Activated CD8-positive, alpha-beta memory T cell treated with anti-CD3 and anti-CD28 coated beads, Interleukin-2, amount 10 ng/mL, durations not matched to agents 7 days and 5 days (primary cell): ENCODE results near the gene MPP7. TPM values are rescaled to one million over a fixed set of nuclear protein-coding genes. Genes with fewer than 3 reads are reported as not detected.
"Not testable (repeated sequence)": the region's sequence is repeated elsewhere in the genome, so short reads cannot be mapped to it uniquely, and the experiment has no call there.

Experiments
- ATAC-seq: fragments of 150-1000 bp; cut with Tn5 transposase; one replicate; pipeline ENCODE4 v1.10.0; 2021; ENCODE audit warnings: moderate library complexity
- CTCF ChIA-PET: fragments of 350-600 bp; sonication (Branson Sonifier 250); formaldehyde crosslinking; loops from one replicate; lab custom pipeline; 2021; ENCODE audit warnings: antibody characterized with exemption; lab: Charles Lee
- DNase-seq: peaks from one replicate; pipeline ENCODE4 v3.0.0-alpha.2; 2020
- H3K27ac Mint-ChIP-seq: one replicate; pipeline ENCODE4 v1.8.0; 2021; ENCODE audit warnings: mild to moderate bottlenecking, mixed read lengths
- H3K27me3 Mint-ChIP-seq: one replicate; pipeline ENCODE4 v1.8.0; 2021; ENCODE audit warnings: mixed read lengths
- H3K36me3 Mint-ChIP-seq: one replicate; pipeline ENCODE4 v1.8.0; 2021; ENCODE audit warnings: mild to moderate bottlenecking, mixed read lengths
- H3K4me1 Mint-ChIP-seq: one replicate; pipeline ENCODE4 v1.8.0; 2021; ENCODE audit warnings: mixed read lengths
- H3K4me3 Mint-ChIP-seq: one replicate; pipeline ENCODE4 v1.8.0; 2021; ENCODE audit warnings: mild to moderate bottlenecking, moderate library complexity, mixed read lengths
- H3K9me3 Mint-ChIP-seq: one replicate; pipeline ENCODE4 v1.8.0; 2022; ENCODE audit warnings: low read depth, mixed read lengths
- total RNA-seq, 2 experiments: library from RNA; stranded (reverse); gene quantifications; one replicate each; pipeline ENCODE4 v1.2.3, GENCODE V29; 2021

MPP7 gene
- total RNA-seq, result 1 to 10 TPM; 1.4 to 3.7 TPM

- DNase-seq (peak; percentile 96), ATAC-seq (peak; percentile 98)
- H3K27me3 Mint-ChIP-seq, result peaks cover 32% of the 10 kb centered on the region
- H3K27ac Mint-ChIP-seq, result peak within 1 kb of the TSS; percentile 72
- CTCF ChIA-PET, result interaction anchor here (0.6 to 10.0 kb wide), 22 partner anchors 9 to 765 kb away, joined by 3 to 111 read pairs (median 4); no protein-coding TSS in a partner anchor
- H3K9me3 Mint-ChIP-seq, result no peaks in the 10 kb centered on the region
- peaks cover 30% of the 10 kb centered on the region for H3K4me1 Mint-ChIP-seq
- H3K4me3 Mint-ChIP-seq, result peak within 1 kb of the TSS; percentile 88
- H3K36me3 Mint-ChIP-seq, result no peaks in the 10 kb centered on the region
Observed at GRCh38 chr10:28302638-28303488, at the start of gene MPP7. MPP7 (minus strand) TSS chr10:28303064; CDS start chr10:28238604, 64,460 bp downstream.

GRCh38 chr10:28349892-28350291 is 47.0 kb upstream of the MPP7 start:
- CTCF ChIA-PET, result interaction anchor here (0.7 to 2.2 kb wide), 3 partner anchors 16 to 420 kb away, joined by 3 to 6 read pairs (median 3); no protein-coding TSS in a partner anchor
- ATAC-seq (no peak), DNase-seq (no peak)
- Mint-ChIP-seq H3K4me1 (no peaks in the 10 kb centered on the region), H3K4me3 (no peak overlapping the region), H3K36me3 (peaks cover 11% of the 10 kb centered on the region), H3K27ac (no peak overlapping the region), H3K9me3 (peaks cover 5% of the 10 kb centered on the region), H3K27me3 (no peaks in the 10 kb centered on the region)

- Mint-ChIP-seq H3K27me3 (peaks cover 8% of the 10 kb centered on the region), H3K36me3 (peaks cover 19% of the 10 kb centered on the region), H3K4me3 (no peak overlapping the region), H3K4me1 (peaks cover 6% of the 10 kb centered on the region), H3K9me3 (peaks cover 11% of the 10 kb centered on the region), H3K27ac (no peak overlapping the region)
- DNase-seq (no peak), ATAC-seq (no peak)
- CTCF ChIA-PET, result interaction anchor here (1.0 to 1.4 kb wide), 2 partner anchors 37 to 93 kb away, joined by 3 read pairs; no protein-coding TSS in a partner anchor
Observed at GRCh38 chr10:28343987-28344895, 41.4 kb upstream of the MPP7 start.

GRCh38 chr10:28343252-28343651 is 40.4 kb upstream of the MPP7 start:
- Mint-ChIP-seq H3K27me3 (peaks cover 11% of the 10 kb centered on the region), H3K36me3 (peaks cover 19% of the 10 kb centered on the region), H3K4me3 (no peak overlapping the region), H3K27ac (no peak overlapping the region), H3K9me3 (peaks cover 11% of the 10 kb centered on the region), H3K4me1 (peaks cover 6% of the 10 kb centered on the region)
- ATAC-seq, result no peak
- CTCF ChIA-PET, result interaction anchor here (1.4 kb wide), 1 partner anchor 38 kb away, joined by 3 read pairs; no protein-coding TSS in a partner anchor
- no peak for DNase-seq

GRCh38 chr10:28341679-28342078 is 38.8 kb upstream of the MPP7 start:
- DNase-seq, CTCF ChIA-PET, H3K4me3 Mint-ChIP-seq, H3K9me3 Mint-ChIP-seq, H3K27ac Mint-ChIP-seq, ATAC-seq: not testable (repeated sequence)
- Mint-ChIP-seq H3K4me1 (peaks cover 11% of the 10 kb centered on the region), H3K36me3 (peaks cover 14% of the 10 kb centered on the region), H3K27me3 (peaks cover 18% of the 10 kb centered on the region)

- ATAC-seq, result no peak
- Mint-ChIP-seq H3K4me3 (no peak overlapping the region), H3K36me3 (peaks cover 2% of the 10 kb centered on the region), H3K27me3 (peaks cover 6% of the 10 kb centered on the region), H3K27ac (peak overlapping the region; percentile 63), H3K4me1 (peaks cover 57% of the 10 kb centered on the region), H3K9me3 (no peaks in the 10 kb centered on the region)
- CTCF ChIA-PET, result interaction anchor here (1.8 to 7.3 kb wide), 3 partner anchors 30 to 49 kb away, joined by 7 to 51 read pairs (median 29); partner anchors contain the start of gene MPP7
- DNase-seq, result no peak
Observed at GRCh38 chr10:28332726-28333125, 29.9 kb upstream of the MPP7 start.

- H3K9me3 Mint-ChIP-seq, result no peaks in the 10 kb centered on the region
- ATAC-seq (no peak), DNase-seq (no peak)
- H3K4me1 Mint-ChIP-seq, result peaks cover 57% of the 10 kb centered on the region
- H3K27ac Mint-ChIP-seq, result peak overlapping the region; percentile 50
- H3K4me3 Mint-ChIP-seq, result no peak overlapping the region
- CTCF ChIA-PET, result interaction anchor here (1.2 to 7.3 kb wide), 4 partner anchors 29 to 50 kb away, joined by 3 to 51 read pairs (median 18); partner anchors contain the start of gene MPP7
- no peaks in the 10 kb centered on the region for H3K27me3 Mint-ChIP-seq
- H3K36me3 Mint-ChIP-seq, result peaks cover 2% of the 10 kb centered on the region
Observed at GRCh38 chr10:28331841-28332240, 29.0 kb upstream of the MPP7 start.

- Mint-ChIP-seq H3K9me3 (no peaks in the 10 kb centered on the region), H3K4me1 (peaks cover 55% of the 10 kb centered on the region), H3K27ac (peak overlapping the region; percentile 43), H3K27me3 (no peaks in the 10 kb centered on the region), H3K36me3 (peaks cover 2% of the 10 kb centered on the region), H3K4me3 (no peak overlapping the region)
- CTCF ChIA-PET, result interaction anchor here (1.2 to 7.3 kb wide), 4 partner anchors 28 to 63 kb away, joined by 3 to 51 read pairs (median 5); partner anchors contain the start of gene MPP7
- DNase-seq (no peak), ATAC-seq (no peak)
Observed at GRCh38 chr10:28331066-28331465, 28.2 kb upstream of the MPP7 start.

- Mint-ChIP-seq H3K4me3 (no peak overlapping the region), H3K36me3 (no peaks in the 10 kb centered on the region), H3K4me1 (peaks cover 36% of the 10 kb centered on the region), H3K27ac (no peak overlapping the region), H3K27me3 (no peaks in the 10 kb centered on the region), H3K9me3 (no peaks in the 10 kb centered on the region)
- CTCF ChIA-PET, result interaction anchor here (0.9 to 2.1 kb wide), 6 partner anchors 9 to 87 kb away, joined by 3 to 14 read pairs (median 4); partner anchors contain the start of gene MPP7
- ATAC-seq (no peak), DNase-seq (no peak)
Observed at GRCh38 chr10:28328346-28328745, 25.5 kb upstream of the MPP7 start.

- H3K9me3 Mint-ChIP-seq, result no peaks in the 10 kb centered on the region
- H3K27me3 Mint-ChIP-seq, result no peaks in the 10 kb centered on the region
- no peak overlapping the region for H3K4me3 Mint-ChIP-seq
- no peak for DNase-seq
- CTCF ChIA-PET, result interaction anchor here (0.9 to 2.1 kb wide), 4 partner anchors 8 to 54 kb away, joined by 3 to 14 read pairs (median 4); partner anchors contain the start of gene MPP7
- peaks cover 29% of the 10 kb centered on the region for H3K4me1 Mint-ChIP-seq
- no peak for ATAC-seq
- no peaks in the 10 kb centered on the region for H3K36me3 Mint-ChIP-seq
- H3K27ac Mint-ChIP-seq, result no peak overlapping the region
Observed at GRCh38 chr10:28327491-28327880, 24.6 kb upstream of the MPP7 start.

- ATAC-seq, result no peak
- Mint-ChIP-seq H3K27ac (no peak overlapping the region), H3K4me1 (peaks cover 24% of the 10 kb centered on the region), H3K9me3 (no peaks in the 10 kb centered on the region), H3K4me3 (no peak overlapping the region), H3K36me3 (no peaks in the 10 kb centered on the region), H3K27me3 (no peaks in the 10 kb centered on the region)
- no peak for DNase-seq
- CTCF ChIA-PET, result interaction anchor here (1.2 to 2.1 kb wide), 4 partner anchors 14 to 55 kb away, joined by 3 to 14 read pairs (median 4); partner anchors contain the start of gene MPP7
Observed at GRCh38 chr10:28326516-28327490, 23.9 kb upstream of the MPP7 start.

GRCh38 chr10:28320799-28321198 is 17.9 kb upstream of the MPP7 start:
- H3K27ac Mint-ChIP-seq, result no peak overlapping the region
- no peak for DNase-seq
- CTCF ChIA-PET, result interaction anchor here (1.3 to 5.6 kb wide), 2 partner anchors 13 to 18 kb away, joined by 3 to 22 read pairs; partner anchors contain the start of gene MPP7
- H3K4me3 Mint-ChIP-seq, result no peak overlapping the region
- ATAC-seq, result no peak
- H3K4me1 Mint-ChIP-seq, result peaks cover 2% of the 10 kb centered on the region
- no peaks in the 10 kb centered on the region for H3K27me3 Mint-ChIP-seq
- no peaks in the 10 kb centered on the region for H3K36me3 Mint-ChIP-seq
- H3K9me3 Mint-ChIP-seq, result no peaks in the 10 kb centered on the region
